ENCODE measurements around the gene CLEC7A.

CLEC7A gene

GRCh38 chr12:10101648-10102220, 28.3 kb downstream of the CLEC7A start:
- DNase-seq, result no peak
- intact Hi-C loops (cut with DNase I), result no loop called here

GRCh38 chr12:10101042-10101579, 28.9 kb downstream of the CLEC7A start:
- no peak for DNase-seq
- intact Hi-C loops (cut with DNase I), result no loop called here

GRCh38 chr12:10098791-10099190, 31.2 kb downstream of the CLEC7A start, which contains the start of gene CLEC1A:
TSS of gene CLEC1A (minus strand) at chr12:10098985. CDS start at chr12:10098922, 63 bp downstream.
- intact Hi-C loops (cut with DNase I), result no loop called here
- DNase-seq, result no peak

GRCh38 chr12:10097521-10097920, 32.5 kb downstream of the CLEC7A start:
- DNase-seq, result no peak
- intact Hi-C loops (cut with DNase I), result no loop called here

- intact Hi-C loops (cut with DNase I), result no loop called here
- DNase-seq, result no peak
Measured at GRCh38 chr12:10095971-10096370, 34.0 kb downstream of the CLEC7A start.

- DNase-seq, result no peak
- intact Hi-C loops (cut with DNase I), result no loop called here
Measured at GRCh38 chr12:10094646-10095395, 35.2 kb downstream of the CLEC7A start.

- intact Hi-C loops (cut with DNase I), result no loop called here
- DNase-seq, result no peak
Measured at GRCh38 chr12:10088955-10089900, 40.8 kb downstream of the CLEC7A start.

GRCh38 chr12:10088031-10088430, 42.0 kb downstream of the CLEC7A start:
- no peak for DNase-seq
- intact Hi-C loops (cut with DNase I), result no loop called here

GRCh38 chr12:10086387-10086786, 43.6 kb downstream of the CLEC7A start:
- intact Hi-C loops (cut with DNase I), result no loop called here
- no peak for DNase-seq

- intact Hi-C loops (cut with DNase I), result no loop called here
- no peak for DNase-seq
Measured at GRCh38 chr12:10084733-10085132, 45.3 kb downstream of the CLEC7A start.

GRCh38 chr12:10082117-10082874, 47.7 kb downstream of the CLEC7A start:
- intact Hi-C loops (cut with DNase I), result no loop called here
- no peak for DNase-seq

GRCh38 chr12:10075451-10075850, 54.5 kb downstream of the CLEC7A start:
- no peak for DNase-seq
- intact Hi-C loops (cut with DNase I), result no loop called here

- intact Hi-C loops (cut with DNase I), result no loop called here
- DNase-seq, result no peak
Measured at GRCh38 chr12:10073261-10073660, 56.7 kb downstream of the CLEC7A start.

GRCh38 chr12:10072131-10072530, 57.9 kb downstream of the CLEC7A start:
- no peak for DNase-seq
- intact Hi-C loops (cut with DNase I), result no loop called here

- intact Hi-C loops (cut with DNase I), result no loop called here
- no peak for DNase-seq
Measured at GRCh38 chr12:10070380-10070779, 59.6 kb downstream of the CLEC7A start.

GRCh38 chr12:10069976-10070375, 60.0 kb downstream of the CLEC7A start:
- intact Hi-C loops (cut with DNase I), result no loop called here

GRCh38 chr12:10069099-10069498, 60.9 kb downstream of the CLEC7A start:
- DNase-seq, result no peak
- intact Hi-C loops (cut with DNase I), result no loop called here

More at GRCh38 chr12:10069976-10070375, 60.0 kb downstream of the CLEC7A start:
- no peak for DNase-seq

- intact Hi-C loops (cut with DNase I), result no loop called here
- DNase-seq, result no peak
Measured at GRCh38 chr12:10068644-10069043, 61.4 kb downstream of the CLEC7A start.

GRCh38 chr12:10067942-10068341, 62.1 kb downstream of the CLEC7A start:
- intact Hi-C loops (cut with DNase I), result no loop called here

More at GRCh38 chr12:10067942-10068341, 62.1 kb downstream of the CLEC7A start:
- DNase-seq, result no peak

Data from head of caudate nucleus (tissue), 42 donors.